PFSK-1 (cell line): ENCODE measurements around the gene TPCN1. TPM values are rescaled to one million over a fixed set of nuclear protein-coding genes. Genes with fewer than 3 reads are reported as not detected.
A peak's percentile ranks its signal among the peaks of the same experiment; 100 is the strongest.

Experiments used
- FOXP2 ChIP-seq: optimal IDR thresholded peaks from 2 replicates; pipeline ENCODE3; 2011; ENCODE audit warnings: borderline replicate concordance, control low read depth, inconsistent platforms; ENCODE audit not compliant: insufficient read depth; ENCODE audit errors: extremely low read length, extremely low read depth
- POLR2AphosphoS5 ChIP-seq: IDR thresholded peaks from 2 replicates; pipeline ENCODE4 v1.6.1; 2012; ENCODE audit warnings: low read depth, mild to moderate bottlenecking, control low read depth, low read length, moderate library complexity
- REST ChIP-seq, 2 experiments: IDR thresholded peaks; 2 replicates each; pipeline versions ENCODE4 v1.6.1 to v1.8.0; 2011 to 2012; ENCODE audit warnings: low read depth in 2 of 2, low read length in 2 of 2, control low read depth in 1 of 2, inconsistent platforms in 1 of 2, mild to moderate bottlenecking in 1 of 2, moderate library complexity in 1 of 2; ENCODE audit not compliant: insufficient read depth in 1 of 2
- SIN3A ChIP-seq: IDR thresholded peaks from 2 replicates; pipeline ENCODE4 v1.6.1; 2012; ENCODE audit warnings: mild to moderate bottlenecking, low read length, moderate library complexity, borderline replicate concordance; ENCODE audit not compliant: insufficient read depth
- TAF1 ChIP-seq: IDR thresholded peaks from 2 replicates; pipeline ENCODE4 v1.6.1; 2012; ENCODE audit warnings: low read length, control low read depth, borderline replicate concordance; ENCODE audit not compliant: insufficient read depth
- polyA plus RNA-seq: library from polyadenylated mRNA; unstranded; fragments of >200 nt; gene quantifications from one replicate; pipeline ENCODE4 v1.2.1, GENCODE V29; 2012; ENCODE audit warnings: low read depth, missing spikeins; ENCODE audit not compliant: insufficient read length

The TPCN1 gene
- polyA plus RNA-seq, result 30.5 TPM

- peak; percentile 84; the same call in 1 of the 2 replicates for TF ChIP-seq TAF1
- 0 out of 2 replicates have a peak, but pooled peaks have one; percentile 12 for TF ChIP-seq SIN3A
- no peak for TF ChIP-seq FOXP2
- TF ChIP-seq POLR2AphosphoS5, result peak; percentile 89
- TF ChIP-seq REST (IDR thresholded peaks at IDR 0.05; ENCODE audit: insufficient read depth in 1 of 2, low read depth in 2 of 2, low read length in 2 of 2), result no peak
These were observed at the start of gene TPCN1 for GRCh38 chr12:113221181-113221996. TSS of gene TPCN1 (plus strand) at chr12:113221464. CDS start at chr12:113226853, 5,389 bp downstream.

DNA sequence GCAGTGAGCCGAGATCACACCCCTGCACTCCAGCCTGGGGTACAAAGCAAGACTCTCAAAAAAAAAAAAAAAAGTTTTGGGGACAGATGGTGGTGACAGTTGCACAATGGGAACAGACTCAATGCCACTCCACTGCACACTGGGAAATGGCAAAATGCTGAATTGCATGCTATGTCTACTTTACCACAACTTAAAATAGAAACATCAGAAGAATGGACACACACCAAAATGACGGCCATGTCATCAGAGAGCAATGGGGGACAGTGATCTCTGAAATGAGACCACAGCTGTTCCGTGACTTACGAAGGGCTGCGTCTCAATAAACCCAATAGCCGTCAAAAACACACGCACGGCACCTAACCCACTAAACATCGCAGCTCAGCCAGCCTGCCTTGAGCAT is 49.7 kb upstream of the TPCN1 start:
- no peak for TF ChIP-seq POLR2AphosphoS5
- TF ChIP-seq REST (IDR thresholded peaks at IDR 0.05; ENCODE audit: insufficient read depth in 1 of 2, low read depth in 2 of 2, low read length in 2 of 2), result no peak
- TF ChIP-seq SIN3A, result no peak
- no peak for TF ChIP-seq TAF1
- TF ChIP-seq FOXP2, result no peak

DNA sequence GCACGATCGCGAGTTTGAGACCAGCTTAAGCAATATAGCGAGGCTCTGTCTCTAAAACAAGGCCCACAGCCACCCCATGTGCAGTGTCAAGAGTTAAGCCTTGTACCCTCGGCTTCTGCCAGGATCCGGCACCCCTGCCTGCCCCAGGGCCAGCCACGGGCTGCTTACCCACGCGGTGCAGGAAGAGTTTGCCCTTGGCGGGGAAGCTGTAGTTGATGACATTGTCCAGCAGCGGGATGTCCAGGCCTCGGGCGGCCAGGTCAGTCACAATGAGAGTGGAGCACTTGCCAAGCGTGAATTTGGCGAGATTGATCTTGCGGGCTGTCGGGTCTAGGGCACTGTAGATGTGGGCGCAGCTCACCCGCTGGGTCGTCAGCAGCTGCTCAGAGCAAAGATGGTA is 49.1 kb upstream of the TPCN1 start:
- TF ChIP-seq SIN3A, result no peak
- TF ChIP-seq REST (IDR thresholded peaks at IDR 0.05; ENCODE audit: insufficient read depth in 1 of 2, low read depth in 2 of 2, low read length in 2 of 2), result no peak
- TF ChIP-seq POLR2AphosphoS5, result no peak
- TF ChIP-seq TAF1, result no peak
- TF ChIP-seq FOXP2, result no peak

DNA sequence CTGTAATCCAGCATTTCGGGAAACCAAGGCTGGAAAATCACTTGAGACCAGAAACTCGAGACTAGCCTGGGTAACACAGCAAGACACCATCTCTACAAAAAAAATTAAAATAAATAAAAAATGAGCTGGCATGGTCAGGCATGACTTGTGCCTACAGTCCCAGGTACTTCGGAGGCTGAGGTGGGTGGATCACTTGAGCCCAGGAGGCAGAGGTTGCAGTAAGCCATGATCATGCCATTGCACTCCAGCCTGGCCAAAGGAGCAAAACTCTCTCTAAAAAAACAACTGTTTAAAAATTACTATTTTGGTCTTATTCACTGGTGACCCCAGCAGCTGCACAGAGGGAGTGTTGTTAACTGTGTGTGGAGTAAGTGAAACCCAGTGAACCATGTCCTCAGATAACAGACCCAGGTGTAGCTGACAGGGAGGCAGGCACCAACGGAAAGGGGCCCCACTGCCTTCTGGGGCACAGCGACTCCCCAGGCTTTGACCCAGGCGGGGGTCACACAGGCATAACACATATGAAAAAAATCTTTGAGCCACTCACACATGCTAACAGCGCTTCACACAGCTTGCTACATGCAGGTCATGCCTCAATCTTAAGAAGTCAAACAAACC is 48.1 kb upstream of the TPCN1 start:
- TF ChIP-seq REST (IDR thresholded peaks at IDR 0.05; ENCODE audit: insufficient read depth in 1 of 2, low read depth in 2 of 2, low read length in 2 of 2) (no peak), FOXP2 (no peak), TAF1 (no peak), POLR2AphosphoS5 (no peak), SIN3A (no peak)
